Mucosa of gallbladder (tissue), 1 donor: Measurements from ENCODE around the gene BICDL1. TPM values are rescaled to one million over a fixed set of nuclear protein-coding genes. Genes with fewer than 3 reads are reported as not detected.
"Not testable (repeated sequence)": the region's sequence is repeated elsewhere in the genome, so short reads cannot be mapped to it uniquely, and the experiment has no call there.

Source experiments
- DNase-seq: peaks from one replicate; pipeline ENCODE4 v3.0.0-alpha.2; 2020; ENCODE audit warnings: low spot score
- total RNA-seq: library from RNA; stranded (reverse); gene quantifications from one replicate; pipeline ENCODE4 v1.2.1, GENCODE V29; 2021
- donor health status: DM: no; HTN: no; CAD: no.

Gene BICDL1
- total RNA-seq, 1 donor from 2014 or later: 26.7 TPM

DNA sequence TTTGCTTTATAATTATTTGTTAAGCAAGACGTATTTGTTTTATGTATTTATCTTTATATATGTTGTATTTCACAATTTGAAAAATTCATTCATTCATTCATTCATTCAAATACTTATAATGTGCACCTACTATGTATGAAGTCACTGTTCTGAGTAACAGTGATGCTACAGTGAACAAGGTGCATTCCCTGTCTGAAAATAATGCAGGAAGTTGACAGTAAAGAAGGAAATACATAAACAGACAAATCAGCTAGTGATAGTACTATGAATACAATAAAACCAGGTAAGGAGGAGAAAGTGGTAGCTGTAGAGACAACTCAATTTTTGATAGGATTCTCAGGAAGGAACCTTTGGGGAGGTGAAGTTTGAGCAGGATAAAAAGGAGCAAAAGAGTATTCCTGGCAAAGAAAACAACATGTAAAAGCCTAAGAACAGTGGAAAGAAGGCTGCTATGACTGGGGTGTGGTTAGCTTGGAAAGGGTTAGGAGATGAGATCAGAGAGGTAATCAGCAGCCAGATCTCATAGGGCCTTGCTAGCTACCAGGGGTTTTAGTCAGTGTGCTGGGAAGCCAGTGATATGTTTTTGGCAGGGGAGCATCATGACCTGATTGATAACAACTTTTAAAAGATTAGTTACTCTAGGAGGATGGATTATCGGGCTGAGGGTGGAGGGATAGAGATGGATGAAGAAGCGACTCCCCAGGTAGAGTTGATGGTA lies 17.4 kb downstream of the BICDL1 start:
- no peak for DNase-seq

DNA sequence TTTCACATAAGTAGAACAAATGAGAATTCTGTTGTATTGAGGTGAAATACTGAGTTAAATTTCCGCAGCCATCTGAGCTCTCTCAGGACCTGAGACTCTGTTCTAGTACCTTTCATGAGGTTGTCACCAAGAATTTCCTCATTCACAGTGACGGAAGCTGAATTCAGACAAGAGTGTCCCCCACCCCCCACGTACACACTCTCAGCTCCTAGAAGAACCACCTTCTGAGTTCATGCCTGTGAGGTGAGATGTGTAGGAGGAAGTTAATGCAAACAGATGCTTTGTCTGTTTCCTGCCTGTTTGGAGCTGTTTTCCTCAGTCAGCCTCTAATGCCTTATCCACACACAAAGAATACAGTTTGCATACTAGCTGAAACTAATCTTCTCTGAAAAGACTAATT lies 18.2 kb downstream of the BICDL1 start:
- no peak for DNase-seq

GRCh38 chr12:120010661-120011230 lies 21.7 kb downstream of the BICDL1 start:
- no peak for DNase-seq

DNA sequence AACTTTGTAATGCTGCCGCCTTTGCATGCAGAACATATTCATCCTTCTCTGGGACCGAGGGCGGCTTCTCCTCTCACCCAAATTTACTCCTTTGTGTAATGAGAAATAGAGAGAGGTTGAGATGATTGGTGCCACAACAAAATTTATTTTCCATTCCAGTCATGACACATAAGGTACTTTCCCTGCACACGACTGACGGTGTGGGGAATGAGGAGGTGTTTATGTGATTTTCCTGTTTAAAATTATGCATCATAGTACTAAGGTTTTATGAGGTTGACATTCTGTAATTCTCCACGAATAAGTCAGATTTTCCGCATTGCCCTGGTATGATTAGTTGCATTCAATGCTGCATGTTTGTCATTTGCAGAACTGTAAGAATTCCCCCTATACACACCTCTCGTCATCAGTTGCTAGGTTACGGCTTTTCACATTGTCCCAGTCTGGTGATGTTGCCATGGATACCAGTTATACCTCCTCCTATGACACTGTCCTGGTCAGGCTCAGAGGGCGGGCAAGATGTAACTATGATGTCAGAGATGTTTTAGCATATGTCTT lies 23.1 kb downstream of the BICDL1 start:
- no peak for DNase-seq

GRCh38 chr12:120013659-120014380 lies 24.8 kb downstream of the BICDL1 start:
- DNase-seq: no peak

DNA sequence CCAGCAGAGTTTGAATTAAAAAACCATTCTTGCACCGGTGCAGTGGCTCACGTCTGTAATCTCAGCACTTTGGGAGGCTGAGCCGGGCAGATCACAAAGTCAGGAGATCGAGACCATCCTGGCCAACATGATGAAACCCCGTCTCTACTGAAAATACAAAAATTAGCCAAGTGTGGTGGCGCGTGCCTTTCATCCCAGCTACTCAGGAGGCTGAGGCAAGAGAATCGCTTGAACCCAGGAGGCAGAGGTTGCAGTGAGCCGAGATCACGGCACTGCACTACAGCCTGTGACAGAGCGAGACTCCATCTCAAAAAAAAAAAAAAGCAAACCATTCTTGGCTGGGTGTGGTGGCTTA lies 25.3 kb downstream of the BICDL1 start:
- not testable (repeated sequence) for DNase-seq

DNA sequence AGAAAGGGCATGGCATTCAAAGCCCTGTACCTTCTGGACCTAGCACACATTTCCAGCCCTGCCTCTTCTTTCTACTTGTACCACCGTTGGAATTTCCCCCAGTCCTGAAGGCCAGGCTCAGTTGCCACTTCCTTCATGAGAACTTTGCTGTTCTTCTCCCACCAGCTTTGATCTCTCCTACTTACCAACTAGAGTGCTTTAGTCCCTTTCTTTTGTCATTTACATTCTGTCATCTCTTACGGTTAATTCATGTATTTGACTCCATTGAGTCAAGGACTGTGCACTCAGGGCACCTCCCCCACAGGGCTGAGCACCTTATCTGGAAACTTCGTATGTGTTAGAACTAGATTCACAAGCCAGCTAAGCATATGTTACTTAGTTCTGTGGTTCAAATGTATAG lies 26.3 kb downstream of the BICDL1 start:
- DNase-seq: no peak

- DNase-seq: not testable (repeated sequence)
Observed at GRCh38 chr12:120016199-120016598, 27.2 kb downstream of the BICDL1 start.

- DNase-seq: no peak
Observed at GRCh38 chr12:120019197-120019596, 30.2 kb downstream of the BICDL1 start.

GRCh38 chr12:120019938-120020337 lies 30.9 kb downstream of the BICDL1 start:
- DNase-seq: no peak

DNA sequence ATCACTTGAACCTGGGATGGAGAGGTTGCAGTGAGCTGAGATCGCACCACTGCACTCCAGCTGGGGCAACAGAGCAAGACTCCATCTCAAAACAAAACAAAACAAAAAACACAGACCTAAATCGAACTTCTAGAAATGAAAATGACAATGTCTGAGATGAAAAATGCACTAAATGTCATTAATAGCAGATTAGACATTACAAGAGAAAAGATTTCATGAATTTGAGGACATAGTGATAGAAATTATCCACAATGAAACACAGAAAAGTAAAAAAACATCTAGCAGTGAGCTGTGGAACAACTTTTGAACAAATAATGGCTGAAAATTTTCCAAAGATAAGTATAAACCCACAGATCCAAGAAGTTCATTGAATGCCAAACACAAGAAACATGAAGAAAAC lies 35.2 kb downstream of the BICDL1 start:
- no peak for DNase-seq

- no peak for DNase-seq
Observed at GRCh38 chr12:120025640-120026039, 36.6 kb downstream of the BICDL1 start.

- no peak for DNase-seq
Observed at GRCh38 chr12:120032242-120032641, 43.2 kb downstream of the BICDL1 start.

DNA sequence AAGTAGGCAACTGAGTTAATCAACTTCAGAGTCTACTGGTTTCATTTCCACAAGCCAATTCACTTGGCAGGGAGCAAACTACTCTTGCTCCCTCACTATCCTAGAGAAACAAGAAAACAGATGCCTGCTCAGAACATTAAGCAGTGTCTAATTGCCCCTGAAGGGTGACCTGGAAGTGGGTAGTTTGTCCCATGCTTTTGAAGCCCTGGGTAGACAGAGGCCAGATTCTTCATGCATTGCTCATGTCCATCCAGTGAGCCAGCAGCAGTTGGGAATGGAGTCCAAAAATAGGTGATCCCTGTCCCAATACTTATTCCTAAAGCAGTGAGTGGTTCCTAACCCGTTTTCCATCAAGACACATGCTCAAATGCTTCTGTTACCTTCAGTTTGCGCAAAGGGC lies 48.8 kb downstream of the BICDL1 start:
- DNase-seq: no peak

DNA sequence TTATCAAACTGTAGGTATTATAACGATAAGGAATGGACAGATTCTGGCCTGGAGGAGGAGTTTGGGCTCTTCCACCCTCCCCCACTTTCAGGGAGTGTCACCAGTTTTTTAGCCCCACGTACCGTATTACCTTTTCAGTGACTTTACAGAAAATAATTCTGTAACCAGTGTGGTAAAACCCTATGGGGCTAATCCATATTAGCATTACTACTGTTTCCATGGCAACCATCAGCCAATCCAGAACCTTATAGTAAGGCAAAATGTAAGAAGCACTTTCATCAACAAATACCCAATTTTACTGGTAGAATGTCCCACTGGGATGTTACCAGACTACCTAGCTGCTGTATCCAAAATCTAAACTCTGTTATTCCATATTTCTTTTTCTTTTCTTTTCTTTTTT lies 50.7 kb downstream of the BICDL1 start:
- no peak for DNase-seq

DNA sequence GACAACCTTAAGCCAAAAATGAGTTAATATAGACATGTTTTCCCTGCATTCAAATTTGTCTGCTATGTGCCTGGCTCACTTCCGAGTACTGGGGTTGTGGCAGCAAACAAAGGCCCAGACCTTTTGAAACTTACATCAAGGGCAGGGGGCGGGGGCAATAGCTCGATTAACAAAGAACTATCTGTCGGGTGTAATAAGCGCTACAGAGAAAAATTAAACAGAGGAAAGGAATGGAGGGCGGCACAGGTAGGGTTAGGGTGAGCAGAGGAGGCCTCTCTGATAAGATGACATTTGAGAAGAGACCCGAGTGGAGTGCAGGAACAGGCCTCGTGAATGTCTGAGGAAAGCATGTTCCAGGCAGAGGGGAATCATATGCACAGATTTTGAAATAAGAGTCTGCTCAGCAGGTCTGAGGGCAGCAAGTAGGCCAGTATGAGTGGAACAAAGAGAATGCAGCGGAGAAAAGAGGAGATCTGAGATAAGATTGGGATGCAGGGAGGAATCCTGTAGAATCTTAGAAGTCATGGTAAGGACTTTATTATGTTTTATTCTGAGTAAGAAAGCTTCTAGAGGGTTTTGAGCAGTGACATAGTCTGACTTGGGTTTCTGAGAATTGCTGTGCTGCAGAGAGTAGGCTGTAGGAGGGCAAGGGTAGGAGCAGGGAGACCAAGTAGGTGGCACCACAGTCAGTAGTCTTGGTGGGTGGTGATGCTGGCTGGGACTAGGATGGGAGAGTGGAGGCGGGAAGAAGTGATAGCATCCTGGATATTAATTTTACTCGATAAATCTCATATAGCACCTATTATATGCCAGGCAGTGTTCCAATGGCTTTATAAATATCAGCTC lies 52.6 kb downstream of the BICDL1 start:
- no peak for DNase-seq

DNA sequence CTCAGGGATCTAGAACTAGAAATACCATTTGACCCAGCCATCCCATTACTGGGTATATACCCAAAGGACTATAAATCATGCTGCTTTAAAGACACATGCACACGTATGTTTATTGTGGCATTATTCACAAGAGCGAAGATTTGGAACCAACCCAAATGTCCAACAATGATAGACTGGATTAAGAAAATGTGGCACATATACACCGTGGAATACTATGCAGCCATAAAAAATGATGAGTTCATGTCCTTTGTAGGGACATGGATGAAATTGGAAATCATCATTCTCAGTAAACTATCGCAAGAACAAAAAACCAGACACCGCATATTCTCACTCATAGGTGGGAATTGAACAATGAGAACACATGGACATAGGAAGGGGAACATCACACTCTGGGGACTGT lies 56.3 kb downstream of the BICDL1 start:
- DNase-seq: not testable (repeated sequence)

- no peak for DNase-seq
Observed at GRCh38 chr12:120047072-120047471, 58.0 kb downstream of the BICDL1 start.

DNA sequence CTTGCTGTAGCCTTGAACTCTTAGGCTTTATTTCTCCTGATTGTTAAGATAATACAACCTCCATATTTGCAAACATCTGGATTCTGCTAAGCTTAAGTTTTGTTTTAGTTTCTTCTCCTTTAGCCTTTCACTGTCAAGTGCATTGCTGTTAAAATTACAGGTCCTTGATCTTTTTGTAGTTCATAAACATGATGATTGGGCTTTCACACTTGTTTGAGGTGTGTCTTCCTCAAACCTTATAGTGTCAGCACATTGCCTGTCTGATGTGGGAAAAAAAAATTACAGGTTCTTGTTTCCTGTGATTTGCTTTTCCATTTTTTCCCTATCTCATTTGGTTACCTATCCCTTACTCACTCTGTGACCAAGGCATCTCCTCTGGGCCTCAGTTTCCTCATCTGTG lies 59.2 kb downstream of the BICDL1 start:
- DNase-seq: no peak

DNA sequence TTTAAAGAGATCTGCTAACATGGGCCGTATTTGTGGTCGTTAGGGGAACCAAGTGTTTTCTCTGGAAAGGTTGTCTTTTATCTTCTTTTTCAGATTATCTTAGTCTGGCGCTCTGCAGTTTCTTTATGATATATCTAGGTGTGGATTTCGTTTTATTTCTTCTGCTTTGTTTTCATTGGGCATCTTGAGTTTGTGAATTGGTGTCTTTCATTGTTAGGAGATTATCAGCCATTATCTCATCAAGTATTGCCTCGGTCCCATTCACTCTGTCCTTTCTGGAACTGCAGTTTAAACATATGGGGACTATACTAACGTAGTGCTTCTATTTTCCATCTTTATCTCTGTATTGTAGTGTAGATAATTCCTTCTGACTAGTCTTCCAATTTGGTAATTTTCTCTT lies 60.4 kb downstream of the BICDL1 start:
- no peak for DNase-seq

GRCh38 chr12:120051535-120051934 lies 62.5 kb downstream of the BICDL1 start:
- no peak for DNase-seq

DNA sequence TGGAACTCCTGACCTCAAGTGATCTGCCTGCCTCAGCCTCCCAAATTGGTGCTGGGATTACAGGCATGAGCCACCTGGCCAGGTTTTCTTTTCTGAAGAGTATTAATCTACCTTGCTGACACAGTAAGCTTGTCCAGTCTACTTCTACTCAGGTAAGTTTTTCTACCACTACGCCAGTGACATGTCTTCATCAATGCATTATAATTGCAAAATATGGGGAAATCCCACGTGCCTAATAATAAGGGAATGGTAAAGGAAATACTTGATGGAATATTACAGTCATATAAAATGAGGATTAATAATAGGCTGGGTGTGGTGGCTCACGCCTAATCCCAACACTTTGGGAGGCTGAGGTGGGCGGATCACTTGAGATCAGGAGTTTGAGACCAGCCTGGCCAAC lies 65.3 kb downstream of the BICDL1 start:
- DNase-seq: no peak
